ENCODE results near the gene RASL11B. TPM values are rescaled to one million over a fixed set of nuclear protein-coding genes. Genes with fewer than 3 reads are reported as not detected.

RASL11B gene
- total RNA-seq, 1 donor from 2014 or later: 9.7 TPM

DNA sequence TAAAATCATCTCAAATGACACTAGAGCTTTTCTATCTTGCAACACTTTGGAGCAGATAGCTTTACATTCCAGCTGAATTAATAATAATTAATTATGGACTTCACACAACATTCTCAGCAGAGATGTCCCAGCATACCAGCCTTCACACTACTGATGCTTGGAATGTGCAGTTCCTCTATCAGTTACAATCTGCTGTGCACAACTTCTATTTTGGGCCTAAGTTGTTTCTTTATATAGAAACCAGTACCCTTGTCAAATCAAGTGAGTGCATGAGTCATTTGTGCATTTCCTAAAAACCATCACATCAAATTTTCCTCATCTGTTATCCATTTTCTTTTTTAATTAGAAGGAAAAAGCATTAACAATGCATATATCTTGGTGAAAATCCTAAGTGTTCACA, 8.8 kb upstream of the RASL11B start:
- Mint-ChIP-seq H3K27me3 (peaks cover 8% of the 10 kb centered on the region), H3K9me3 (ENCODE audit: low read depth) (peaks cover 17% of the 10 kb centered on the region), H3K4me1 (ENCODE audit: low read depth) (peaks cover 20% of the 10 kb centered on the region), H3K27ac (no peak overlapping the region), H3K36me3 (ENCODE audit: insufficient read depth) (no peaks in the 10 kb centered on the region), H3K4me3 (ENCODE audit: low read depth) (no peak overlapping the region)
- DNase-seq (ENCODE audit: low spot score, unreplicated experiment): no peak
- TF ChIP-seq, protein P1, sequence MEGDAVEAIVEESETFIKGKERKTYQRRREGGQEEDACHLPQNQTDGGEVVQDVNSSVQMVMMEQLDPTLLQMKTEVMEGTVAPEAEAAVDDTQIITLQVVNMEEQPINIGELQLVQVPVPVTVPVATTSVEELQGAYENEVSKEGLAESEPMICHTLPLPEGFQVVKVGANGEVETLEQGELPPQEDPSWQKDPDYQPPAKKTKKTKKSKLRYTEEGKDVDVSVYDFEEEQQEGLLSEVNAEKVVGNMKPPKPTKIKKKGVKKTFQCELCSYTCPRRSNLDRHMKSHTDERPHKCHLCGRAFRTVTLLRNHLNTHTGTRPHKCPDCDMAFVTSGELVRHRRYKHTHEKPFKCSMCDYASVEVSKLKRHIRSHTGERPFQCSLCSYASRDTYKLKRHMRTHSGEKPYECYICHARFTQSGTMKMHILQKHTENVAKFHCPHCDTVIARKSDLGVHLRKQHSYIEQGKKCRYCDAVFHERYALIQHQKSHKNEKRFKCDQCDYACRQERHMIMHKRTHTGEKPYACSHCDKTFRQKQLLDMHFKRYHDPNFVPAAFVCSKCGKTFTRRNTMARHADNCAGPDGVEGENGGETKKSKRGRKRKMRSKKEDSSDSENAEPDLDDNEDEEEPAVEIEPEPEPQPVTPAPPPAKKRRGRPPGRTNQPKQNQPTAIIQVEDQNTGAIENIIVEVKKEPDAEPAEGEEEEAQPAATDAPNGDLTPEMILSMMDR (IDR thresholded peaks at IDR 0.05; ENCODE audit: unreplicated experiment): no peak

GRCh38 chr4:52856801-52857200, 5.3 kb upstream of the RASL11B start:
- TF ChIP-seq, protein P1 (IDR thresholded peaks at IDR 0.05; ENCODE audit: unreplicated experiment): no peak
- Mint-ChIP-seq H3K27ac (no peak overlapping the region), H3K4me1 (ENCODE audit: low read depth) (peaks cover 6% of the 10 kb centered on the region), H3K9me3 (ENCODE audit: low read depth) (peaks cover 17% of the 10 kb centered on the region), H3K4me3 (ENCODE audit: low read depth) (no peak overlapping the region), H3K27me3 (peaks cover 30% of the 10 kb centered on the region), H3K36me3 (ENCODE audit: insufficient read depth) (no peaks in the 10 kb centered on the region)
- no peak for DNase-seq (ENCODE audit: low spot score, unreplicated experiment)

DNA sequence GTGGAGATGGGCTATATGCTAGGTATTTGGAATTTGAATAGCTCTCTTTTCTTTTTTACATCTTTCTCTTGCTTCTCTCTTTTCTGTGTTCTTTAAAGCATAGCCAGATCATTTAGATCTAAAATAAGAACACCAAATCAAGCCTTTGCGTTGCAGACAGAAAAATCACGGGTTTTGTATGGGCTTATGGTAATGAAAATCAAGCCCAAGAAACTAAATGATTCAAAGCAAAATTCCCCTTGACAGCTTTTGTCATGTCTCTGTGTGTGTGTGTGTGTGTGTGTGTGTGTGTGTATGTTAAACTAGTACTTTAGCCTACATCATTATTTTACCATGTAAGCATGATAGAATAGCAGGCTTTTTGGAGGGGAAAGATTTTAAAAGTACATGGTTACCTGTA, 1.8 kb upstream of the RASL11B start:
- no peak overlapping the region for H3K4me3 Mint-ChIP-seq (ENCODE audit: low read depth)
- peaks cover 11% of the 10 kb centered on the region for H3K36me3 Mint-ChIP-seq (ENCODE audit: insufficient read depth)
- no peak overlapping the region for H3K27ac Mint-ChIP-seq
- TF ChIP-seq, protein P1 (IDR thresholded peaks at IDR 0.05; ENCODE audit: unreplicated experiment): no peak
- peaks cover 22% of the 10 kb centered on the region for H3K27me3 Mint-ChIP-seq
- peaks cover 17% of the 10 kb centered on the region for H3K9me3 Mint-ChIP-seq (ENCODE audit: low read depth)
- DNase-seq (ENCODE audit: low spot score, unreplicated experiment): no peak
- H3K4me1 Mint-ChIP-seq (ENCODE audit: low read depth): peaks cover 19% of the 10 kb centered on the region

DNA sequence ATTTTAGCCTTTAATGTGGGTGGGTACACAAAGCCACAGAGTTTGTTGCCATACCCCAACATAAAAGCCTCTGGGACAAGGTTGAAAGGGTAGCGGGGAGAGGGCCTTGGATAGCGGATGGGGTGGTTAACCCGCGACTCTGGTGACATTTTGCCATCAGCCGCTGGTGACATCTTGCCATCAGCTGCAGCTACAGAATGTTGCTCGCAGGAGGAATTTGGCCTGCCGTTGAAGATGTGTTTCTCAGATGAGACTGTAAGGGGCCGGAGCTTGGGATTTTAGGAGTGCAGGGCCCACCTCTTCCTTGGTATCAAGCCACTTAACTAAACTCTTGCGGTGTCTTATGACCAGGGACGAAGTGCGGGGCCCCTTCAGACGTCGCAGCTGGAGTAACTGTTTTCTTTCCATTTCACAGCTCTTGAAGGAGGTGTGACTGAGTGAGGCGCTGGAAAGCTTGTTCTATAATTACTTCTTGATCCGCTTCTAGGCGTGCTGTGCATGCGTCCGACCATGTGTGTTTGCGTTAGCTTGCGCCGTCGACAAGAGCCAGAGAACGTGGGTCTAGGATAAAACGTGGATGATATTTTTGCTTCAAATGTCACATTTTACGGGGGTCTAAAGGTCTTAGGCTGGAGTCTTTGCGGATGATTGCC, 820 bp upstream of the RASL11B start:
- TF ChIP-seq, protein P1 (IDR thresholded peaks at IDR 0.05; ENCODE audit: unreplicated experiment): no peak
- peak overlapping the region; percentile 78 for H3K4me3 Mint-ChIP-seq (ENCODE audit: low read depth)
- peaks cover 22% of the 10 kb centered on the region for H3K27me3 Mint-ChIP-seq
- H3K27ac Mint-ChIP-seq: peak overlapping the region; percentile 80
- H3K36me3 Mint-ChIP-seq (ENCODE audit: insufficient read depth): peaks cover 20% of the 10 kb centered on the region
- peaks cover 20% of the 10 kb centered on the region for H3K4me1 Mint-ChIP-seq (ENCODE audit: low read depth)
- no peak for DNase-seq (ENCODE audit: low spot score, unreplicated experiment)
- H3K9me3 Mint-ChIP-seq (ENCODE audit: low read depth): peaks cover 17% of the 10 kb centered on the region

DNA sequence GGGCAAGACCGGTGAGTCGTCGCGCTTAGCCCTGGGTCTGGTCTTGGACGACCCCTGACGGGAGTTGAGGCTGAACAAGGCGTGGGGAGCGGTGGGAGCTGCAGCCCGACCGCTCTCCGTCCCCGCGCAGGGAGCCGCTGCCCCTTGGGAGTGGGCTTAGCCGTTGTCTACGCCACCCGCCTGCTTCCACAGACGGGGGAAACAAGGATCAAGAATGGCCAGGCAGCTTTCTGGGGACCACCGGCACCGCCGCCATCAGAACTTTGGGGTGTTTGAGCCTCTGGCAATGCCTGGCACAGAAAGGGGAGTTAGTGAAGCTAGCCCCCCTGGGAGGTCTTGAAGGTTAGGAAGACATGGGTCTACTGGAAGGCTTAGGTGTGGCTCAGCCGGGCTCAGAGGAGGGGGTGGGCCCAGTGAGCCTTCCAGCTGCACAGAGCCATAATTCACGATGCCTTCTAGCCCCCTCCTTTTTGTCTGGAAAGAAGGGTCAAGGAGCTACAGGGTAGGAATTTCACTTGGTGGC, 583 bp downstream of the RASL11B start:
- Mint-ChIP-seq H3K4me3 (ENCODE audit: low read depth) (peak overlapping the region; percentile 83), H3K36me3 (ENCODE audit: insufficient read depth) (peaks cover 22% of the 10 kb centered on the region), H3K4me1 (ENCODE audit: low read depth) (peaks cover 20% of the 10 kb centered on the region), H3K27me3 (peaks cover 22% of the 10 kb centered on the region), H3K27ac (peak overlapping the region; percentile 85), H3K9me3 (ENCODE audit: low read depth) (peaks cover 7% of the 10 kb centered on the region)
- TF ChIP-seq, protein P1 (IDR thresholded peaks at IDR 0.05; ENCODE audit: unreplicated experiment): no peak
- no peak for DNase-seq (ENCODE audit: low spot score, unreplicated experiment)
